OCI-LY3 (cell line): Measurements from ENCODE around the gene VAV3.

ENCODE experiments used
- CTCF ChIP-seq: fragments of 200-600, 300-600 bp; sonication (generic); IDR thresholded peaks from 2 replicates; pipeline ENCODE4 v1.5.1; 2014; ENCODE audit warnings: antibody characterized with exemption, low read length, low read depth
- EZH2phosphoT487 ChIP-seq: fragments of 200-600 bp; shearing (Covaris generic); IDR thresholded peaks from 2 replicates; pipeline ENCODE4 v1.6.1; 2018; ENCODE audit warnings: antibody characterized with exemption, mixed run types, low read depth

GRCh38 chr1:108012553-108012952 is 47.6 kb upstream of the VAV3 start:
- TF ChIP-seq CTCF (no peak), EZH2phosphoT487 (no peak)
